Measurements from ENCODE around the gene ZNHIT3. TPM values are rescaled to one million over a fixed set of nuclear protein-coding genes. Genes with fewer than 3 reads are reported as not detected.

ZNHIT3 gene
- total RNA-seq, result 23.7 and 26.3 TPM in 2 replicates

GRCh38 chr17:36486204-36487194, at the start of gene ZNHIT3:
ZNHIT3 (plus strand) TSS chr17:36486681; CDS start chr17:36486700, 19 bp downstream.

GRCh38 chr17:36534840-36535668, 48.6 kb downstream of the ZNHIT3 start, which contains the start of the genes MYO19 and PIGW:
MYO19 (minus strand) TSS chr17:36534868; CDS start chr17:36532538, 2,330 bp downstream.
PIGW (plus strand) TSS chr17:36534987; CDS start chr17:36537102, 2,115 bp downstream.

GRCh38 chr17:36544307-36545076, 58.0 kb downstream of the ZNHIT3 start, which contains the start of gene GGNBP2:
GGNBP2 (plus strand) TSS chr17:36544919; CDS start chr17:36545725, 806 bp downstream.

Other genes with a start within 250 kb of the ZNHIT3 start
- 0.09 and 0.28 TPM in 2 replicates for gene TBC1D3I, start 222.1 kb upstream of the ZNHIT3 start, total RNA-seq
- not detected in 2 replicates for gene TBC1D3G, start 162.8 kb upstream of the ZNHIT3 start, total RNA-seq
- gene TBC1D3H, start 98.2 kb upstream of the ZNHIT3 start, total RNA-seq, result not detected in 2 replicates
- 27.4 and 28.0 TPM in 2 replicates for gene MYO19, start 48.2 kb downstream of the ZNHIT3 start, total RNA-seq
- gene PIGW, start 48.3 kb downstream of the ZNHIT3 start, total RNA-seq, result 2.3 and 2.9 TPM in 2 replicates
- gene GGNBP2, start 58.2 kb downstream of the ZNHIT3 start, total RNA-seq, result 67.4 and 69.3 TPM in 2 replicates
- gene DHRS11, start 105.2 kb downstream of the ZNHIT3 start, total RNA-seq, result 5.0 and 5.7 TPM in 2 replicates
- 3.4 and 5.2 TPM in 2 replicates for gene MRM1, start 114.9 kb downstream of the ZNHIT3 start, total RNA-seq

Data from smooth muscle cell of bladder (primary cell).